ENCODE data around the gene FUT8.

- no peak for TF ChIP-seq SUZ12 (IDR thresholded peaks at IDR 0.05; ENCODE audit: extremely low read depth, insufficient read depth, insufficient read length)
- TF ChIP-seq YY1 (IDR thresholded peaks at IDR 0.05; ENCODE audit: insufficient read depth, insufficient read length) = no peak
Measured at GRCh38 chr14:65415613-65416012, 3.1 kb downstream of the FUT8 start.
